CD4-positive, alpha-beta T cell treated with Interferon gamma for 1 hour (primary cell): ENCODE results near the gene PRLH.
"Not testable (repeated sequence)": the region's sequence is repeated elsewhere in the genome, so short reads cannot be mapped to it uniquely, and the experiment has no call there.

Experiments
- DNase-seq: peaks from one replicate; pipeline ENCODE4 v3.0.0-alpha.2; 2020

Gene PRLH

GRCh38 chr2:237602409-237602808 lies 36.0 kb downstream of the PRLH start:
- no peak for DNase-seq

GRCh38 chr2:237603049-237603717 lies 36.8 kb downstream of the PRLH start:
- no peak for DNase-seq

GRCh38 chr2:237603718-237604362 lies 37.5 kb downstream of the PRLH start:
- peak; percentile 87 for DNase-seq

- DNase-seq: no peak
Observed at GRCh38 chr2:237604391-237604790, 38.0 kb downstream of the PRLH start.

GRCh38 chr2:237604960-237605359 lies 38.6 kb downstream of the PRLH start:
- no peak for DNase-seq

- not testable (repeated sequence) for DNase-seq
Observed at GRCh38 chr2:237606522-237606921, 40.1 kb downstream of the PRLH start.

GRCh38 chr2:237612527-237613357 lies 46.4 kb downstream of the PRLH start:
- DNase-seq: no peak

GRCh38 chr2:237613679-237614078 lies 47.3 kb downstream of the PRLH start:
- no peak for DNase-seq

GRCh38 chr2:237614151-237614720 lies 47.9 kb downstream of the PRLH start:
- no peak for DNase-seq

- DNase-seq: no peak
Observed at GRCh38 chr2:237615631-237616249, 49.4 kb downstream of the PRLH start.

GRCh38 chr2:237616373-237616733 lies 50.0 kb downstream of the PRLH start:
- DNase-seq: no peak
